GM21447 (cell line): ENCODE measurements around the gene TUBA4A.
"Not testable (repeated sequence)": the region's sequence is repeated elsewhere in the genome, so short reads cannot be mapped to it uniquely, and the experiment has no call there.

ENCODE experiments used
- ATAC-seq: cut with Tn5 transposase; IDR thresholded peaks from one replicate; pipeline ENCODE4 v1.9.1; 2021; ENCODE audit not compliant: unreplicated experiment

Gene TUBA4A

GRCh38 chr2:219269362-219270054 is 15.8 kb upstream of the TUBA4A start:
- ATAC-seq = no peak

- ATAC-seq = no peak
These were observed 14.6 kb upstream of the TUBA4A start for GRCh38 chr2:219268294-219268693.

GRCh38 chr2:219266886-219267285 is 13.2 kb upstream of the TUBA4A start:
- ATAC-seq = no peak

DNA sequence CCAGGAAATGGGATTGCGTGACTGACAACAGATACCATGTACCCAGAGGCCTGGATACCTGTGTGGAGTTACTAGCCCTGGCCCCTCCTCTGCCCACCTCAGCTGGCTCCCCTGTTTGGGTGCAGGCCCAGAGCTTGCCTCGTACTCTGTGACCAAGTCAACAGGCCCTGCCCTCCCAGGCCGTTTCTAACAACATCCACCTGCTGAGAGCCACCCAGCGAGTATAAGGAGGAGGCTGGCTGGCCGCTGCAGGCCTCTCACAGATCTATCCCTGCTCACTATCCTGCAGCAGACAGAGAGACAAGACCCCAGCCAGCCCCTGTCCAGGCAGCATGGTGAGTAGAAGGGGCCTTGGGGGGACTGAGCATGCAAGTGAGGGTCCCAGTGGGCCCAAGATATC is 12.5 kb upstream of the TUBA4A start:
- no peak for ATAC-seq

DNA sequence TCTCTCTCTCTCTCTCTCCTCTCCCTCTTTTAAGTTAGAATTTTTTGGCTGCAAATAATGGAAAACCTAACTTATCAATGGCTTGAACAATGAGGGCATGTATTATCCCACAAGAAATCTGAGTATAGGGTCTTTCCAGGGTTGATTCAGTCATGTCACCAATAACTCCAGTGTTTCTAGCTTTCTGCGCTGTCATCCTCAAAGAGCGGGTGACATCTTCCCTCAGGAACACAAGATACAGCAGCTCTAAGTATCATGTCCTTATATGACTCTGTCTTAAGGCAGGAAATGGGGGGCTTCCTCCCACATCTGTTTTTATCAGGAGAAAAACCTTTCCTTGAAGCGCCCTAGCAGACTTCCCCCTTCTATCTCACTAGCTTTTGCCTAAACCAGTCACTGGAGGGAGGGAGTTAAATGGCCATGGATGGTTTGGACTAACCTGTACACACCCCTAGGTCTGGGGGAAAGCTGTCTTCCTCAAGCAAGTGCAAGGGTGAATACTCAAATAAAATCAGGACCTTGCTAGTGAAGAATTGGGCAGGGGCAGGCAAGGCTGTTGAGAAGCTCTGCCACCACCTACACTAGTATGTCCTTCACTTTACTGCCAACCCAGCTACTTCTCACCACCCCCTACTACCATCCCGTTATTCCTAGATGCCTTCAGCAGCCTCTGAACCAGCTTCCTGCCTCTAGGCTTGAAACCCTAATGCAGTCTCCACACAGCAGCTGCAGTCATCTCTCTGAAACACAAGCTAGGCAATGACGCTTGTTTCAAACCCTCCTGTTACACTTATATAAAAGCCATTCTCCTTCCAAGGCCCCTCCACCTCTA is 7.5 kb upstream of the TUBA4A start:
- no peak for ATAC-seq

DNA sequence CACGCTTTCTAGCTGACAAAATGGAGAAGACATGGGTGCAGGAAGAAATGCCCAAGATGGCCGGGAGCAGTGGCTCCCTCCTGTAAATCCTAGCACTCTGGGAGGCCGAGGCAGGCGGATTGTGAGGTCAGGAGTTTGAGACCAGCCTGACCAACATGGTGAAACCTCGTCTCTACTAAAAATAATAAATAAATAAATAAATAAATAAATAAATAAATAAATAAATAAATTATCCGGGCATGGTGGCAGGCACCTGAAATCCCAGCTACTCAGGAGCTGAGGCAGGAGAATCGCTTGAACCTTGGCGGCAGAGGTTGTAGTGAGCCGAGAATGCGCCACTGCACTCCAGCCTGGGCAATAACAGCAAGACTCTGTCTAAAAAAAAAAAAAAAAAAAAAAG is 5.2 kb upstream of the TUBA4A start:
- ATAC-seq = not testable (repeated sequence)

- peak; percentile 25 for ATAC-seq
These were observed 978 bp upstream of the TUBA4A start for GRCh38 chr2:219254590-219255201.

- ATAC-seq = peak; percentile 1
These were observed 592 bp downstream of the TUBA4A start, which contains the start of gene TUBA4B for GRCh38 chr2:219252900-219253752. Gene TUBA4B, plus strand, starts transcription at chr2:219253243. Its CDS starts 165 bp downstream, at chr2:219253408.

DNA sequence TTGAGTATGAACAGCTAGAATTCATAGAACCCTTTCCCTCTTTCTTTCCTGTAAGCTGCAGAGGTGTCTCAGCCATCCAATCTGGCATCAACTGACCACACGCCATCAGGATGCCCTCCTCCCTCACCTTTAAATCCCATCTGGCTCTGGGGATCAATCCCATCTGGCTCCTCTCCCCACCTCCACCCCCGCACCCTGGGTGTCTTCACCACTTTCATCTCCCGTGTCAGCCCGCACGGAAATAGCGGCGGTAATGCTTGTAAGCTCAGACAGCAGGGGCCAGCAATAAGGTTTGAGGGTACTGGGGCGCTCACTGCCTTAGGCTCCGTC is 1.2 kb downstream of the TUBA4A start:
- no peak for ATAC-seq

- no peak for ATAC-seq
These were observed 1.6 kb downstream of the TUBA4A start for GRCh38 chr2:219252084-219252483.

- no peak for ATAC-seq
These were observed 2.1 kb downstream of the TUBA4A start for GRCh38 chr2:219251656-219252055.

DNA sequence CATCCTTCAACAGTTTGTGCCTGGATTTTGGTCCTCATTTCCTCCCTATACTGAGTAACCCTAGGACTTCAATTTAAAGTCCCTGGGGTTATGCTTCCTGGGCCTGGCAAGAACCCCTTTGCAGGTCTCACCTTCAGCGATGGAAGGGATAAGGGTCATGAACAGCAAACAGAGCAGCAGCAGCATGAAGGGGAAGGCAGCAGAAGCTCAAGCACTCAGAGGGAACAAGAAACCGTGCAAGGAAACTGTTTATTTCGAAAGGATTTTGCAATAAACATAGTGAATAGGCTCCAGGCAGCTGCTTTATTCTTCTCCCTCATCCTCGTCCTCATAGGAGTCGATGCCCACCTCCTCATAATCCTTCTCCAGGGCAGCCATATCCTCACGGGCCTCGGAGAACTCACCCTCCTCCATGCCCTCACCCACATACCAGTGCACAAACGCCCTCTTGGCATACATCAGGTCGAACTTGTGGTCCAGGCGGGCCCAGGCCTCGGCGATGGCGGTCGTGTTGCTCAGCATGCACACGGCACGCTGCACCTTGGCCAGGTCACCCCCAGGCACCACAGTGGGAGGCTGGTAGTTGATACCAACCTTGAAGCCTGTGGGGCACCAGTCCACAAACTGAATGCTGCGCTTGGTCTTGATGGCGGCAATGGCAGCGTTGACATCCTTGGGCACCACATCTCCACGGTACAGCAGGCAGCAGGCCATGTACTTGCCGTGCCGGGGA is 3.5 kb downstream of the TUBA4A start:
- ATAC-seq = no peak

- ATAC-seq = peak; percentile 45
These were observed 4.3 kb downstream of the TUBA4A start for GRCh38 chr2:219249203-219249980.

- no peak for ATAC-seq
These were observed 4.9 kb downstream of the TUBA4A start for GRCh38 chr2:219248845-219249202.

- ATAC-seq = no peak
These were observed 5.8 kb downstream of the TUBA4A start for GRCh38 chr2:219247678-219248642.

GRCh38 chr2:219246559-219246958 is 7.2 kb downstream of the TUBA4A start:
- no peak for ATAC-seq

DNA sequence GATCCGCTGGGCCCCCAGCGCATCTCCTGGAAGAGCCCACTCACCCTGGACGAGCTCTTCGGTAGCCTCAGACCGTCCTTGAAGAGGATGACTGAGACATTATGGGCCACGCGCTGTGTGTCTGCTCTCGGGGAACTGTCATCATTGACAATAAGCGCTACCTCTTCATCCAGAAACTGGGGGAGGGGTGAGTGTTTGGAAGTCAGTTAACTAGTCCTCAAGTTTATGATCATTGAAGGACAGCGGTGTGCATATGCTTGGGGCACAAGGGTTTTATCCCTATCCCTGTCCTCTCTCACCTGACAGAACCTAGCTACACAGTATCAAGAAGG is 7.9 kb downstream of the TUBA4A start:
- ATAC-seq = no peak

GRCh38 chr2:219245148-219245898 is 8.4 kb downstream of the TUBA4A start, which contains the start of the genes GLB1L and STK16:
Gene GLB1L, minus strand, starts transcription at chr2:219245444. Its CDS starts 1,871 bp downstream, at chr2:219243573.
Gene STK16, plus strand, starts transcription at chr2:219245479. Its CDS starts 521 bp downstream, at chr2:219246000.
- peak; percentile 47 for ATAC-seq
